ENCODE data around the gene CDH23.

CDH23 gene

GRCh38 chr10:71565284-71566000 is 168.7 kb downstream of the CDH23 start:
- no peak for DNase-seq (ENCODE audit: low read depth)

GRCh38 chr10:71567006-71567405 is 170.3 kb downstream of the CDH23 start:
- DNase-seq (ENCODE audit: low read depth) = no peak

GRCh38 chr10:71568896-71569492 is 172.3 kb downstream of the CDH23 start:
- no peak for DNase-seq (ENCODE audit: low read depth)

- DNase-seq (ENCODE audit: low read depth) = peak; percentile 18
Measured at GRCh38 chr10:71569775-71570588, 173.3 kb downstream of the CDH23 start.

- DNase-seq (ENCODE audit: low read depth) = no peak
Measured at GRCh38 chr10:71571460-71572175, 174.9 kb downstream of the CDH23 start.

- DNase-seq (ENCODE audit: low read depth) = no peak
Measured at GRCh38 chr10:71572962-71573361, 176.2 kb downstream of the CDH23 start.

GRCh38 chr10:71573562-71574518 is 177.1 kb downstream of the CDH23 start:
- DNase-seq (ENCODE audit: low read depth) = no peak

- no peak for DNase-seq (ENCODE audit: low read depth)
Measured at GRCh38 chr10:71575451-71575850, 178.7 kb downstream of the CDH23 start.

- DNase-seq (ENCODE audit: low read depth) = no peak
Measured at GRCh38 chr10:71575934-71576801, 179.4 kb downstream of the CDH23 start.

- no peak for DNase-seq (ENCODE audit: low read depth)
Measured at GRCh38 chr10:71576842-71577241, 180.1 kb downstream of the CDH23 start.

GRCh38 chr10:71577345-71577744 is 180.6 kb downstream of the CDH23 start:
- DNase-seq (ENCODE audit: low read depth) = no peak

- DNase-seq (ENCODE audit: low read depth) = no peak
Measured at GRCh38 chr10:71578069-71578468, 181.3 kb downstream of the CDH23 start.

GRCh38 chr10:71579668-71580067 is 182.9 kb downstream of the CDH23 start:
- no peak for DNase-seq (ENCODE audit: low read depth)

- DNase-seq (ENCODE audit: low read depth) = no peak
Measured at GRCh38 chr10:71580415-71580814, 183.7 kb downstream of the CDH23 start.

GRCh38 chr10:71580926-71581325 is 184.2 kb downstream of the CDH23 start:
- no peak for DNase-seq (ENCODE audit: low read depth)

GRCh38 chr10:71581376-71581775 is 184.7 kb downstream of the CDH23 start:
- no peak for DNase-seq (ENCODE audit: low read depth)

GRCh38 chr10:71582019-71582418 is 185.3 kb downstream of the CDH23 start:
- DNase-seq (ENCODE audit: low read depth) = no peak

GRCh38 chr10:71582506-71583475 is 186.1 kb downstream of the CDH23 start:
- no peak for DNase-seq (ENCODE audit: low read depth)

GRCh38 chr10:71584461-71584860 is 187.7 kb downstream of the CDH23 start:
- DNase-seq (ENCODE audit: low read depth) = no peak

Measured in GM04504 (cell line).